Suprapubic skin (tissue), 4 donors: ENCODE results near the gene NGB. TPM values are rescaled to one million over a fixed set of nuclear protein-coding genes. Genes with fewer than 3 reads are reported as not detected.
A peak's percentile ranks its signal among the peaks of the same experiment; 100 is the strongest.

Experiments
- DNase-seq, 2 donors: peaks; one replicate each; pipeline ENCODE4 v3.0.0-alpha.2; 2019; ENCODE audit warnings: low spot score in 2 of 2
- H3K27ac ChIP-seq: fragments of 200-600 bp; sonication (generic); one replicate; pipeline ENCODE4 v1.5.1; 2019
- H3K27me3 ChIP-seq: fragments of 200-600 bp; sonication (generic); one replicate; pipeline ENCODE4 v1.5.1; 2019
- H3K36me3 ChIP-seq: fragments of 200-600 bp; sonication (generic); one replicate; pipeline ENCODE4 v1.5.1; 2019
- H3K4me1 ChIP-seq: fragments of 200-600 bp; sonication (generic); one replicate; pipeline ENCODE4 v1.5.1; 2019
- H3K4me3 ChIP-seq: fragments of 200-600 bp; sonication (generic); one replicate; pipeline ENCODE4 v1.5.1; 2019; ENCODE audit warnings: mild to moderate bottlenecking
- H3K9me3 ChIP-seq: fragments of 200-600 bp; sonication (generic); one replicate; pipeline ENCODE4 v1.5.1; 2019
- EP300 ChIP-seq: sonication (generic); formaldehyde crosslinking; IDR thresholded peaks from one replicate; pipeline ENCODE4 v1.6.1; 2017; ENCODE audit warnings: antibody characterized with exemption
- POLR2A ChIP-seq, 2 donors: fragments of 450-650 bp; IDR thresholded peaks; one replicate each; pipeline ENCODE4 v1.6.1; 2017; ENCODE audit warnings: antibody characterized with exemption in 2 of 2, mild to moderate bottlenecking in 2 of 2, moderate library complexity in 2 of 2
- POLR2AphosphoS5 ChIP-seq, 3 donors: sonication (generic); formaldehyde crosslinking; IDR thresholded peaks; one replicate each; pipeline ENCODE4 v1.6.1; 2017; ENCODE audit warnings: antibody characterized with exemption in 3 of 3
- WGBS: methylation state at CpG from one replicate; pipeline ENCODE4 v1.1.5; 2018; 5-methylcytosine and 5-hydroxymethylcytosine counted together
- total RNA-seq, 4 donors: library from RNA; depleted of rRNA; stranded (reverse); fragments of >200 nt; gene quantifications; one replicate each; pipeline ENCODE4 v1.1.0, GENCODE V29; 2016
- TF ChIP-seq, protein P1 (sequence below), 2 donors: fragments of 200-600 bp in 1 of 2; fragments of 450-650 bp in 1 of 2; sonication (generic) in 1 of 2; IDR thresholded peaks; one replicate each; pipeline ENCODE4 v1.5.1; 2016 to 2019; ENCODE audit warnings: antibody characterized with exemption in 2 of 2, mild to moderate bottlenecking in 1 of 2, moderate library complexity in 1 of 2

NGB gene
- total RNA-seq, 4 donors from 2014 or later, result not detected

GRCh38 chr14:77305696-77306095, 34.7 kb upstream of the NGB start:
- 59% methylated on average over 4 of the region's 4 CpGs for WGBS
- Histone ChIP-seq H3K27ac (peak overlapping the region; percentile 51), H3K9me3 (no peaks in the 10 kb centered on the region), H3K4me3 (no peak overlapping the region), H3K36me3 (peaks cover 5% of the 10 kb centered on the region), H3K27me3 (no peaks in the 10 kb centered on the region), H3K4me1 (peaks cover 36% of the 10 kb centered on the region)
- DNase-seq, result no peak
- TF ChIP-seq POLR2AphosphoS5 (IDR thresholded peaks at IDR 0.05) (no peak), EP300 (no peak), POLR2A (IDR thresholded peaks at IDR 0.05) (no peak)
- TF ChIP-seq, protein P1, sequence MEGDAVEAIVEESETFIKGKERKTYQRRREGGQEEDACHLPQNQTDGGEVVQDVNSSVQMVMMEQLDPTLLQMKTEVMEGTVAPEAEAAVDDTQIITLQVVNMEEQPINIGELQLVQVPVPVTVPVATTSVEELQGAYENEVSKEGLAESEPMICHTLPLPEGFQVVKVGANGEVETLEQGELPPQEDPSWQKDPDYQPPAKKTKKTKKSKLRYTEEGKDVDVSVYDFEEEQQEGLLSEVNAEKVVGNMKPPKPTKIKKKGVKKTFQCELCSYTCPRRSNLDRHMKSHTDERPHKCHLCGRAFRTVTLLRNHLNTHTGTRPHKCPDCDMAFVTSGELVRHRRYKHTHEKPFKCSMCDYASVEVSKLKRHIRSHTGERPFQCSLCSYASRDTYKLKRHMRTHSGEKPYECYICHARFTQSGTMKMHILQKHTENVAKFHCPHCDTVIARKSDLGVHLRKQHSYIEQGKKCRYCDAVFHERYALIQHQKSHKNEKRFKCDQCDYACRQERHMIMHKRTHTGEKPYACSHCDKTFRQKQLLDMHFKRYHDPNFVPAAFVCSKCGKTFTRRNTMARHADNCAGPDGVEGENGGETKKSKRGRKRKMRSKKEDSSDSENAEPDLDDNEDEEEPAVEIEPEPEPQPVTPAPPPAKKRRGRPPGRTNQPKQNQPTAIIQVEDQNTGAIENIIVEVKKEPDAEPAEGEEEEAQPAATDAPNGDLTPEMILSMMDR (IDR thresholded peaks at IDR 0.05), result no peak

GRCh38 chr14:77303417-77304156, 32.6 kb upstream of the NGB start:
- Histone ChIP-seq H3K27me3 (no peaks in the 10 kb centered on the region), H3K27ac (peak overlapping the region; percentile 47), H3K4me1 (peaks cover 36% of the 10 kb centered on the region), H3K4me3 (no peak overlapping the region), H3K9me3 (no peaks in the 10 kb centered on the region), H3K36me3 (peaks cover 8% of the 10 kb centered on the region)
- no peak for DNase-seq
- WGBS, result 52% methylated on average over 4 of the region's 4 CpGs
- TF ChIP-seq, protein P1 (IDR thresholded peaks at IDR 0.05), result no peak
- TF ChIP-seq EP300, result no peak
- TF ChIP-seq POLR2AphosphoS5 (IDR thresholded peaks at IDR 0.05), result no peak
- no peak for TF ChIP-seq POLR2A (IDR thresholded peaks at IDR 0.05)

- Histone ChIP-seq H3K9me3 (no peaks in the 10 kb centered on the region), H3K4me1 (peaks cover 36% of the 10 kb centered on the region), H3K4me3 (no peak overlapping the region), H3K36me3 (peaks cover 15% of the 10 kb centered on the region), H3K27ac (peak overlapping the region; percentile 47), H3K27me3 (no peaks in the 10 kb centered on the region)
- TF ChIP-seq, protein P1 (IDR thresholded peaks at IDR 0.05), result no peak
- TF ChIP-seq POLR2A (IDR thresholded peaks at IDR 0.05) (no peak), EP300 (no peak), POLR2AphosphoS5 (IDR thresholded peaks at IDR 0.05) (no peak)
- 90% methylated on average over 5 of the region's 5 CpGs for WGBS
- DNase-seq, result no peak
Observed at GRCh38 chr14:77302926-77303325, 31.9 kb upstream of the NGB start.

- TF ChIP-seq, protein P1 (IDR thresholded peaks at IDR 0.05), result peak; percentile 69 to 71
- TF ChIP-seq EP300, result no peak
- no peak for TF ChIP-seq POLR2AphosphoS5 (IDR thresholded peaks at IDR 0.05)
- no peak for TF ChIP-seq POLR2A (IDR thresholded peaks at IDR 0.05)
- Histone ChIP-seq H3K4me3 (no peak overlapping the region), H3K27me3 (no peaks in the 10 kb centered on the region), H3K9me3 (no peaks in the 10 kb centered on the region), H3K36me3 (peaks cover 32% of the 10 kb centered on the region), H3K4me1 (peaks cover 27% of the 10 kb centered on the region), H3K27ac (no peak overlapping the region)
- WGBS, result 37% methylated on average over 10 of the region's 10 CpGs
- DNase-seq, result peak; percentile 88 to 89
Observed at GRCh38 chr14:77301103-77301502, 30.1 kb upstream of the NGB start.

GRCh38 chr14:77299771-77300170, 28.8 kb upstream of the NGB start:
- Histone ChIP-seq H3K4me3 (no peak overlapping the region), H3K9me3 (no peaks in the 10 kb centered on the region), H3K27ac (no peak overlapping the region), H3K27me3 (no peaks in the 10 kb centered on the region), H3K4me1 (peaks cover 27% of the 10 kb centered on the region), H3K36me3 (peaks cover 33% of the 10 kb centered on the region)
- TF ChIP-seq POLR2AphosphoS5 (IDR thresholded peaks at IDR 0.05) (no peak), POLR2A (IDR thresholded peaks at IDR 0.05) (no peak), EP300 (no peak)
- TF ChIP-seq, protein P1 (IDR thresholded peaks at IDR 0.05), result no peak
- no peak for DNase-seq
- WGBS, result 86% methylated on average over 4 of the region's 4 CpGs
